Measurements from ENCODE around the gene COPG1.

DNA sequence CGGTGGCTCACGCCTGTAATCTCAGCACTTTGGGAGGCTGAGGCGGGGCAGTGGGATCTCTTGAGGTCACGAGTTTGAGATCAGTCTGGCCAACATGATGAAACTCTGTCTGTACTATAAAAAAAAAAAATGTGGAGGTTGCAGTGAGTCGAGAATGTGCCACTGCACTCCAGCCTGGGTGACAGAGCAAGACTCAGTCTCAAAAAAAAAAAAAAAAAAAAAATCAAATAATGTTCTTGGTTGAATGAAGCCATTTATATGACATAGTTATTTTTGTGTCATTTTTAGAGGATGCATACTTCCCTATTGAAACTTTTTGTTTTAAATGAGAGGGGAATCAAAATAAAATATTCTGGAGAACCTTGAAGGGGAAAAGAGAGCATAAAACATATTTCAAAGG lies 32.3 kb downstream of the COPG1 start:
- TF ChIP-seq CTCF (IDR thresholded peaks at IDR 0.05; ENCODE audit: poor library complexity) (no peak), EZH2 (IDR thresholded peaks at IDR 0.05; ENCODE audit: borderline replicate concordance) (no peak), EZH2phosphoT487 (IDR thresholded peaks at IDR 0.05; ENCODE audit: low read depth, severe bottlenecking, unreplicated experiment) (no peak)

Measured in hepatocyte (in vitro differentiated cells).